ENCODE data around the gene FTCD.

GRCh38 chr21:46111857-46112724, 43.3 kb downstream of the FTCD start:
- TF ChIP-seq CTCF (IDR thresholded peaks at IDR 0.05) (no peak), POLR2A (IDR thresholded peaks at IDR 0.05) (no peak)

All from uterus (tissue), 2 donors.